ENCODE results near the gene PLPPR4.

DNA sequence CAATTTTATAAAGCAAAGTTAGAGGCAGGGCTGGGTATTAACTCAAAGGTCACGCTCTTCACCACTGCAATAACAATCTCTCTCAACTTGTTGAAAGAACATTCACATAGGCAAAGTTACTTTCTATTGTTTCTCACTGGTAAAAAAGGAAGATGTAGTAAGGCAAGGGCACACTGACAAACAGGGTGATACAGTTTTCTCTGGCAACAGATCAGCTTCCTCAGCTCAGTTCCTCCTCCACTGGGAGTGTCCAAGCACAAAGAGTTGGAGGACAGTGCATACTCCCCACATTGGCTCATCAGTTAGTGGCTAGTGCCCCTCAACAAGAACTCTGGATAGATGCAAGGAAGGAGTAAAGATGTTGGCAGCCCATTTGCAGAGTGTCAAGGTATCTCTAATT, 3.7 kb downstream of the PLPPR4 start:
- TF ChIP-seq CTCF (IDR thresholded peaks at IDR 0.05) (no peak), EZH2 (IDR thresholded peaks at IDR 0.05; ENCODE audit: borderline replicate concordance, insufficient read depth, low read depth, low read length, poor library complexity, severe bottlenecking) (no peak)

Data from B cell (primary cell).